T-helper 1 cell treated with Interleukin-12 subunit alpha and Interleukin-12 subunit beta and Interleukin-4 antibody, amounts not matched to agents 30 μg/mL and 1 μg/mL, for 36 hours (primary cell): ENCODE results near the gene FN3K.
"Not testable (repeated sequence)": the region's sequence is repeated elsewhere in the genome, so short reads cannot be mapped to it uniquely, and the experiment has no call there.

Source experiments
- H3K27ac Mint-ChIP-seq: one replicate; pipeline ENCODE4 v1.8.0; 2021; ENCODE audit warnings: mild to moderate bottlenecking, mixed read lengths
- H3K27me3 Mint-ChIP-seq: one replicate; pipeline ENCODE4 v1.8.0; 2021; ENCODE audit warnings: low read depth, mixed read lengths
- H3K36me3 Mint-ChIP-seq: one replicate; pipeline ENCODE4 v1.8.0; 2021; ENCODE audit warnings: low read depth, mixed read lengths
- H3K4me1 Mint-ChIP-seq: one replicate; pipeline ENCODE4 v1.8.0; 2021; ENCODE audit warnings: low read depth, mixed read lengths
- H3K4me3 Mint-ChIP-seq: one replicate; pipeline ENCODE4 v1.8.0; 2021; ENCODE audit warnings: mild to moderate bottlenecking, moderate library complexity, mixed read lengths
- H3K9me3 Mint-ChIP-seq: one replicate; pipeline ENCODE4 v1.8.0; 2021; ENCODE audit warnings: mixed read lengths

FN3K gene

GRCh38 chr17:82769041-82769440 is 33.6 kb downstream of the FN3K start:
- no peaks in the 10 kb centered on the region for H3K9me3 Mint-ChIP-seq
- peaks cover 37% of the 10 kb centered on the region for H3K36me3 Mint-ChIP-seq
- H3K27ac Mint-ChIP-seq, result no peak overlapping the region
- peaks cover 7% of the 10 kb centered on the region for H3K4me1 Mint-ChIP-seq
- H3K4me3 Mint-ChIP-seq, result no peak overlapping the region
- H3K27me3 Mint-ChIP-seq, result no peaks in the 10 kb centered on the region

DNA sequence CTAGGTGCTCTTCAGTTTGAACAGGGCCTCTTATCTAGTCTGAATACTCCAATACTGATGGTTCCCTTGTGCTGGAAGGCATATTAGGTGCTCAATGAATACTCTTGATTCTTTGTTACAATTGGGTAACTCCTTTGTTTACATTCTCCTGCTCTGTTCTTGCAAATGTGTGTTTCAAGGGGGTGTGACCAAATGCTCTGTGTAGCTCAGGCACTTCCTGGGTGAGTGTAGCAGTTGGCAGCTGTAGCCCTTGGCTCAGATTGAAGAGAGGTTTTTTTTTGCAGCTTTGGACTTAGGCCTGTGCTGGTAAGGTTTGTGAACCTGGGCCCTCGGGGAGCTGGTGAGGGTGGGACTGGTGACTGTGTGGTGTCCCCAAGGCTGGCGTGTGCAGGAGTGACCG is 36.6 kb downstream of the FN3K start:
- H3K9me3 Mint-ChIP-seq, result no peaks in the 10 kb centered on the region
- no peaks in the 10 kb centered on the region for H3K27me3 Mint-ChIP-seq
- no peak overlapping the region for H3K27ac Mint-ChIP-seq
- peaks cover 29% of the 10 kb centered on the region for H3K36me3 Mint-ChIP-seq
- no peak overlapping the region for H3K4me3 Mint-ChIP-seq
- peaks cover 8% of the 10 kb centered on the region for H3K4me1 Mint-ChIP-seq

- not testable (repeated sequence) for H3K4me3 Mint-ChIP-seq, H3K9me3 Mint-ChIP-seq, H3K27me3 Mint-ChIP-seq, H3K27ac Mint-ChIP-seq
- Mint-ChIP-seq H3K36me3 (peaks cover 21% of the 10 kb centered on the region), H3K4me1 (peaks cover 11% of the 10 kb centered on the region)
Observed at GRCh38 chr17:82774456-82774855, 39.0 kb downstream of the FN3K start.

DNA sequence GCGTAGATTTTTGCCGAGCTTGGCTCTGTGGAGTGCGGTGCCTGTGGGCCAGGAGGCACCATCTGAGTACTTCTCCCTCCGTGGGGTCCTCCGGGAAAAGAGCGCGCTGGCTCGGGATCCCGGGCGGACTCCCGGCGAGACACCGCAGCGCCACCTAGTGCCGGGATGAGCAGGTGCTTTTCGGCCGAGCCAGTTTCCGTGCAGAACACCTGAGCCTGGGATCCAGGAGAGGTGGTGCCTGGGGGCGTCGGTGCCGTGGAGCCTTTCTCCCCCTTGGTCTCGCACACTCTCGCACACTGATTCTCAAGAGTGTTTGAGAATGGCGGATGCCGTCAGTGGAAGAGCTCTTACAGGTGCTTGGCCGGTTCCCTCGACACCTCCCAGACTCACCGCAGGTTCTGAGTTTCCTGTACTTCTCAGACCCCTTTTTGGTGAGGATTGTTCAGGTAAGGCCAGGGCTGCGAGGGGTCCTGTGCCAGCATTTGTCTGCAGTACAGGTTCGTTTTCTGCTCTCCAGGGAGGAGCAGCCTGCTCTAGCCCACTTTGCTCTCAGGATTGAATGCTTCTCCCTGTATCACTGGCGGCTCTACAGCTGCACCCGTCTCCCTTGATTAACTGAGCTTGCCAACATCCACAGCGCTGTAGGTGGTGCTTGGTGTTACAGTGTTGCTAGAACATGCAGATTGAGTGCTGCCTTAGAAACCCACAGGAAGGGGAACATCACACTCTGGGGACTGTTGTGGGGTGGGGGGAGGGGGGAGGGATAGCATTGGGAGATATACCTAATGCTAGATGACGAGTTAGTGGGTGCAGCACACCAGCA is 39.8 kb downstream of the FN3K start:
- peaks cover 18% of the 10 kb centered on the region for H3K36me3 Mint-ChIP-seq
- no peak overlapping the region for H3K27ac Mint-ChIP-seq
- no peaks in the 10 kb centered on the region for H3K27me3 Mint-ChIP-seq
- H3K4me3 Mint-ChIP-seq, result no peak overlapping the region
- H3K9me3 Mint-ChIP-seq, result no peaks in the 10 kb centered on the region
- peaks cover 11% of the 10 kb centered on the region for H3K4me1 Mint-ChIP-seq

DNA sequence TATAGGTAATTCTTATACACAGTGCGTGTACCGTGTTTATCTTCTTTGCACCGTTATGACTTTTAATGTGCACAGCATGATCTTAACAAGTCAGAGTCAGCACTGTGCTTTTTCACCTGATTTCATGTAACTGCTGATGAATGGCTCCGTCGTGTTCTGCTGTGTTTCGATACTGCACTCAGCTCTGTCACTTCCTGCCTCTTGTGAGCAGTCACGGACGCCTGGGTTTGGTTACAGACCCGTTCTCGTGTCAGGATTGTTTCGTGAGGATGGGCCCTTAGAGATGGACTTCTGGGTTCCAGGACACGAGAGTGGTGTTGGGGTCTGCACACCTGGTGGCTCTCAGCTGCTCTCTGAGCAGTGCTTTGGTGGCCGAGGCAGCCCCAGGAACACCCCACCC is 41.0 kb downstream of the FN3K start:
- Mint-ChIP-seq H3K27ac (no peak overlapping the region), H3K4me3 (no peak overlapping the region), H3K27me3 (no peaks in the 10 kb centered on the region), H3K36me3 (peaks cover 17% of the 10 kb centered on the region), H3K4me1 (peaks cover 11% of the 10 kb centered on the region), H3K9me3 (no peaks in the 10 kb centered on the region)

DNA sequence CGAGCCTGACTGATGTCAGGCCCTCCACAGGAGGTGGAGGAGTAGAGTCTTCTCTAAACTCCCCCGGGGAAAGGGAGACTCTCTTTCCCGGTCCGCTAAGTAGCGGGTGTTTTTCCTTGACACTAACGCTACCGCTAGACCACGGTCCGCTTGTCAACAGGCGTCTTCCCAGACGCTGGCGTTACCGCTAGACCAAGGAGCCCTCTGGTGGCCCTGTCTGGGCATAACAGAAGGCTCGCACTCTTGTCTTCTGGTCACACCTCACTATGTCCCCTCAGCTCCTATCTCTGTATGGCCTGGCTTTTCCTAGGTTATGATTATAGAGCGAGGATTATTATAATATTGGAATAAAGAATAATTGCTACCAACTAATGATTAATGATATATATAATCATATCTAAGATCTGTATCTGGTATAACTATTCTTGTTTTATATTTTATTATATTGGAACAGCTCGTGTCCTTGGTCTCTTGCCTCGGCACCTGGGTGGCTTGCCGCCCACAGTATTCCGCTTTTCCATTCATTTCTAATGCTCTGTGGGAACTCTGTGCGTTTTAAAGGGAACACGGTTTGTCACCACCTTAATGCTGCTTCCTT is 42.5 kb downstream of the FN3K start:
- H3K4me3 Mint-ChIP-seq, H3K9me3 Mint-ChIP-seq, H3K27me3 Mint-ChIP-seq, H3K27ac Mint-ChIP-seq: not testable (repeated sequence)
- peaks cover 13% of the 10 kb centered on the region for H3K36me3 Mint-ChIP-seq
- peaks cover 13% of the 10 kb centered on the region for H3K4me1 Mint-ChIP-seq

DNA sequence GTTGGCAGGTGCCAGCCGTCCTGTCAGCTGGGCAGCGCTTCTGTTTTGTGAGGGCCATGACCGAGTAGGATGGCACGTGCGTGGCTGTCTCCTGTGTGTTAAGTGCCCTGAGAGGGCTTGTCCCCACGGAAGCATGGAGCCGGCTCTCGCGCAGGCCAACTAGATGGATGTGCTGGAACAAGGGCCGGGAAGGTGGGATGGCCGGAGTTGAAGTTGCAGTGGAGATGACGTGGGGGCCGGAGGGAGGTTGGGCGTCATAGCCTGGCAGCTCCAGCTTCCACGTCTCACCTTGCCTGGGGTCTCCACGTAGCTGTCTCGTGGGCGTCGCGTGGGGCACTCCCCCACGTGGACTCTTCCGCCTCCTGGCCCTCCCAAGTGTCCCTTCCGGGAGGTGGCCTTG is 44.1 kb downstream of the FN3K start:
- no peaks in the 10 kb centered on the region for H3K9me3 Mint-ChIP-seq

GRCh38 chr17:82780195-82780594 is 44.8 kb downstream of the FN3K start:
- Mint-ChIP-seq H3K9me3 (no peaks in the 10 kb centered on the region), H3K27ac (no peak overlapping the region), H3K36me3 (peaks cover 13% of the 10 kb centered on the region), H3K4me1 (peaks cover 14% of the 10 kb centered on the region), H3K4me3 (no peak overlapping the region), H3K27me3 (no peaks in the 10 kb centered on the region)

More for the DNA sequence above, 44.1 kb downstream of the FN3K start:
- H3K4me1 Mint-ChIP-seq, result peaks cover 15% of the 10 kb centered on the region
- H3K36me3 Mint-ChIP-seq, result peaks cover 13% of the 10 kb centered on the region
- H3K4me3 Mint-ChIP-seq, result no peak overlapping the region
- no peak overlapping the region for H3K27ac Mint-ChIP-seq
- no peaks in the 10 kb centered on the region for H3K27me3 Mint-ChIP-seq

DNA sequence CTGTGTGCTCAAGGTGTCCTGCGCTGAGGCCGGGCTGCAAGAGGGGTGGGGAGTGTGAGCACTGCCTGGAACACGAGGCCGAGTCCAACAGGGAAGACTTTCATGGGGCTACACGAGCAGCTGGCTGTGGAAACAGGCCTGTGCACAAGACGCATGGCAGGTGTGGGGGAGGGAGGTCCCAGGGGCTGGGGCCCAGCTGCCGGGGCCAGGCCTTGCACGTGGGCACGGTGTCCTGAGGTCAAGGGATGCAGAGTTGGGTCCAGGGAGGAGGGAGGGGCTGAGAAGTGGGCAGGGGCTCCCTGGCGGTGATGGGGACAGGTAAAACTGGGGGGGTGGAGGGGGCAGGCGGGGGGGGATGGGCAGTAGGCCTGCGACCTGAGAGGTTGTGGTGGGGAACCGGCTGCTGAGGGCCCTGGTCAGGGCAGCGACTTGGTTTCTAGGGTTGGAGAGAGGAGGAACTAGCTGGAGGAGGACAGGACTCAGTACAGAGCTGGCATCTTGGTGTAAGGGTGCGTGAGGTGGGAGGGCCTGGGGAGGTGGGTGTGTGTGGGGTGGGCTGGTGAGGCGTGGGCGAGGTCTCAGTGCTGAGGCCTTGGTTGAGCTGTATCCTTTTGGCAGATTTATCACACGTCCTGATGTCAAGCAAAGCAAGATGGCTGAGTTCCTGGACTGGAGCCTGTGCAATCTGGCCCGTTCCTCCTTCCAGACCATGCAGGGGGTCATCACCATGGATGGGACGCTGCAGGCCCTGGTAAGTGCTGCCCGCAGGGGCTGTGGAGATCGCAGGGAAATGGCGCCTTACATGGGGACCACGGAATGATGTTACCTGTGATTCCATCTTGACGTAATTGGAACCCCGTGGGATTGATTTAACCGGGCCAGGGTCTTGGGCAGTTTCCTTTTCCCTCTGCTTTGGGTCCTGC is 45.8 kb downstream of the FN3K start:
- H3K4me1 Mint-ChIP-seq, result peaks cover 12% of the 10 kb centered on the region
- no peaks in the 10 kb centered on the region for H3K27me3 Mint-ChIP-seq
- no peaks in the 10 kb centered on the region for H3K9me3 Mint-ChIP-seq
- H3K4me3 Mint-ChIP-seq, result no peak overlapping the region
- no peak overlapping the region for H3K27ac Mint-ChIP-seq
- H3K36me3 Mint-ChIP-seq, result peaks cover 11% of the 10 kb centered on the region

DNA sequence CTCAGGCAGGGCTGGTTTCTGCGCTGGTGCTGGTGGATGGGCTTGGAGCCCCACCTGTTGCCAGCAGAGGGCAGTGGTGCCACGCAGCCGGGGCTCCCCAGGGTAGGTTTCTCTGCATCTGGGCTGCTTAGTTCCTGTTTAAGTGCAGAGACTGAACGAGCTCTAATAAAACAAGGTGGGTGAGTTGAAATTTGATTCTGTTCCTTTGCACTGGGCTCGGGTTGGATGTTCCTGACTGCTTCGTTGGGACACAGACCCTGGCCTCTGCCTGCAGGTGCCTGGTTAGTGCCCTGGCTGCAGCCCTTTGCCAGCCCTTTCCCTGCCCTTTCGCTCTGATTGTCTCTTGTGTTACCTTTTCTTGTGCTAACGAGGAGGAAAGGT is 46.5 kb downstream of the FN3K start:
- Mint-ChIP-seq H3K27me3 (no peaks in the 10 kb centered on the region), H3K36me3 (peaks cover 11% of the 10 kb centered on the region), H3K4me1 (peaks cover 12% of the 10 kb centered on the region), H3K27ac (no peak overlapping the region), H3K9me3 (no peaks in the 10 kb centered on the region), H3K4me3 (no peak overlapping the region)

- Mint-ChIP-seq H3K4me3 (no peak overlapping the region), H3K36me3 (peaks cover 6% of the 10 kb centered on the region), H3K9me3 (no peaks in the 10 kb centered on the region), H3K27ac (peak overlapping the region; percentile 63), H3K4me1 (peaks cover 8% of the 10 kb centered on the region), H3K27me3 (no peaks in the 10 kb centered on the region)
Observed at GRCh38 chr17:82782657-82783207, 47.3 kb downstream of the FN3K start.

DNA sequence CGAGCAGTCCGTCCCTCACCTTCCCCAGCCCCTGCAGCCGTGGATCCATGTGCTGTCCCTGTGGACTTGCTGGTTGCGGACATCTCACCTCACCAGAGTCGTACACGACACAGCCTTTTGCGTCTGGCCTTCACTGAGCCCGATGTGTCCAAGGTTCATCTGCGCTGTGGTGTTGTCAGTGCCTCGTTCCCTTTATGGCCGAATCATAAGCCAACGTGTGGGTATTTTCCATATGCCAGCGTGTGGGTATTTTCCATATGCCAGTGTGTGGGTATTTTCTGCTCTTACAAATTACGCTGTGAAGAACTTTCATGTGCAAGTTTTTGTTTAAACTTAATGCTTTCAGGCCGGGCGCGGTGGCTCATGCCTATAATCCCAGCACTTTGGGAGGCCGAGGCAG is 48.1 kb downstream of the FN3K start:
- peaks cover 8% of the 10 kb centered on the region for H3K4me1 Mint-ChIP-seq
- peaks cover 6% of the 10 kb centered on the region for H3K36me3 Mint-ChIP-seq
- H3K27me3 Mint-ChIP-seq, result no peaks in the 10 kb centered on the region
- H3K27ac Mint-ChIP-seq, result no peak overlapping the region
- H3K9me3 Mint-ChIP-seq, result no peaks in the 10 kb centered on the region
- no peak overlapping the region for H3K4me3 Mint-ChIP-seq

DNA sequence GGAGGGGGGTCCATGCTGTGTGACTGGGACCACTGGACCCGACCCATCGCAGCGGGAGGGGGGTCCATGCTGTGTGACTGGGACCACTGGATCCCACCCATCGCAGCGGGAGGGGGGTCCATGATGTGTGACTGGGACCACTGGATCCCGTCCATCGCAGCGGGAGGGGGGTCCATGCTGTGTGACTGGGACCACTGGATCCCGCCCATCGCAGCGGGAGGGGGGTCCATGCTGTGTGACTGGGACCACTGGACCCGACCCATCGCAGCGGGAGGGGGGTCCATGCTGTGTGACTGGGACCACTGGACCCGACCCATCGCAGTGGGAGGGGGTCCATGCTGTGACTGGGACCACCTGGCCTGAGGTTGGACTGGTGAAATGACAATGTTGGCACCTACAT is 50.2 kb downstream of the FN3K start:
- not testable (repeated sequence) for H3K4me3 Mint-ChIP-seq, H3K4me1 Mint-ChIP-seq, H3K9me3 Mint-ChIP-seq, H3K27me3 Mint-ChIP-seq, H3K36me3 Mint-ChIP-seq, H3K27ac Mint-ChIP-seq

- Mint-ChIP-seq H3K27ac (no peak overlapping the region), H3K4me3 (no peak overlapping the region), H3K27me3 (no peaks in the 10 kb centered on the region), H3K4me1 (peaks cover 8% of the 10 kb centered on the region), H3K36me3 (peaks cover 9% of the 10 kb centered on the region), H3K9me3 (no peaks in the 10 kb centered on the region)
Observed at GRCh38 chr17:82786427-82786826, 51.0 kb downstream of the FN3K start.
